WTC11 (cell line): ENCODE data around the gene SEMA4D. TPM values are rescaled to one million over a fixed set of nuclear protein-coding genes. Genes with fewer than 3 reads are reported as not detected.

Experiments
- ATAC-seq: fragments of 200-7000 bp; cut with Tn5 transposase; 2 replicates; pipeline ENCODE4 v1.10.0; 2021; ENCODE audit warnings: mild to moderate bottlenecking, moderate library complexity
- CTCF ChIA-PET: fragments of 300-600 bp; sonication (Branson Sonifier 250); formaldehyde crosslinking; loops from one replicate; lab custom pipeline; 2021; ENCODE audit warnings: antibody characterized with exemption; lab: Charles Lee
- POLR2A ChIA-PET: fragments of 350-600 bp; sonication (Branson Sonifier 250); formaldehyde crosslinking; loops from one replicate; lab custom pipeline; 2021; ENCODE audit warnings: antibody characterized with exemption; lab: Charles Lee
- DNase-seq: peaks from one replicate; pipeline ENCODE4 v3.0.0; 2021; ENCODE audit warnings: low spot score
- H3K27ac Mint-ChIP-seq: 2 replicates; pipeline ENCODE4 v1.8.0; 2021; ENCODE audit warnings: mixed read lengths
- H3K27me3 Mint-ChIP-seq: 2 replicates; pipeline ENCODE4 v1.8.0; 2021; ENCODE audit warnings: low read depth, mild to moderate bottlenecking, moderate library complexity, mixed read lengths
- H3K36me3 Mint-ChIP-seq: 2 replicates; pipeline ENCODE4 v1.8.0; 2021; ENCODE audit warnings: mixed read lengths
- H3K4me1 Mint-ChIP-seq: 2 replicates; pipeline ENCODE4 v1.8.0; 2022; ENCODE audit warnings: mixed read lengths
- H3K4me3 Mint-ChIP-seq: 2 replicates; pipeline ENCODE4 v1.8.0; 2021; ENCODE audit warnings: mild to moderate bottlenecking, moderate library complexity, mixed read lengths
- H3K9me3 Mint-ChIP-seq: 2 replicates; pipeline ENCODE4 v1.8.0; 2021; ENCODE audit warnings: mixed read lengths
- CREB1 ChIP-seq: sonication (generic); formaldehyde crosslinking; IDR thresholded peaks from 2 replicates; pipeline ENCODE4 v1.8.0; 2023; ENCODE audit warnings: mild to moderate bottlenecking, missing genetic modification reagents
- CREM ChIP-seq: sonication (generic); formaldehyde crosslinking; IDR thresholded peaks from 2 replicates; pipeline ENCODE4 v1.8.1; 2022; ENCODE audit warnings: mild to moderate bottlenecking, missing genetic modification reagents, moderate library complexity
- EMX1 ChIP-seq: fragments of 250-450 bp; sonication (Bioruptor Pico); IDR thresholded peaks from 2 replicates; pipeline ENCODE4 v1.8.0; 2021; ENCODE audit warnings: mild to moderate bottlenecking
- GRHL2 ChIP-seq: fragments of 250-450 bp; sonication (Bioruptor Pico); IDR thresholded peaks from 2 replicates; pipeline ENCODE4 v1.8.0; 2022; ENCODE audit warnings: mild to moderate bottlenecking, moderate library complexity; ENCODE audit not compliant: insufficient replicate concordance, severe bottlenecking
- IRF2 ChIP-seq: sonication (generic); formaldehyde crosslinking; IDR thresholded peaks from 2 replicates; pipeline ENCODE4 v1.8.0; 2022; ENCODE audit warnings: low read depth, missing genetic modification reagents, borderline replicate concordance
- NR1H2 ChIP-seq: sonication (generic); formaldehyde crosslinking; IDR thresholded peaks from 2 replicates; pipeline ENCODE4 v1.9.0; 2021; ENCODE audit warnings: mild to moderate bottlenecking, moderate library complexity, missing genetic modification reagents
- NR2C2 ChIP-seq: sonication (generic); formaldehyde crosslinking; IDR thresholded peaks from 2 replicates; pipeline ENCODE4 v1.8.0; 2022; ENCODE audit warnings: mild to moderate bottlenecking, missing genetic modification reagents
- NR3C1 ChIP-seq: sonication (generic); formaldehyde crosslinking; conservative IDR thresholded peaks from 2 replicates; pipeline ENCODE4 v1.8.1; 2023; ENCODE audit warnings: low read depth, mild to moderate bottlenecking, missing genetic modification reagents
- RELA ChIP-seq: sonication (generic); formaldehyde crosslinking; IDR thresholded peaks from 2 replicates; pipeline ENCODE4 v1.8.1; 2022; ENCODE audit warnings: missing genetic modification reagents, mild to moderate bottlenecking, borderline replicate concordance
- SMAD3 ChIP-seq: sonication (generic); formaldehyde crosslinking; IDR thresholded peaks from 2 replicates; pipeline ENCODE4 v1.8.0; 2022; ENCODE audit warnings: missing genetic modification reagents, mild to moderate bottlenecking, borderline replicate concordance
- SOX15 ChIP-seq: fragments of 250-450 bp; sonication (Bioruptor Pico); IDR thresholded peaks from 2 replicates; pipeline ENCODE4 v1.9.0; 2021; ENCODE audit warnings: mild to moderate bottlenecking
- TCF7 ChIP-seq: sonication (generic); formaldehyde crosslinking; IDR thresholded peaks from 2 replicates; pipeline ENCODE4 v1.8.0; 2022; ENCODE audit warnings: mild to moderate bottlenecking, low read depth, missing genetic modification reagents, moderate library complexity
- ZNF232 ChIP-seq: sonication (generic); formaldehyde crosslinking; IDR thresholded peaks from 2 replicates; pipeline ENCODE4 v1.8.0; 2022; ENCODE audit warnings: mild to moderate bottlenecking, missing genetic modification reagents
- ZNF263 ChIP-seq: sonication (generic); formaldehyde crosslinking; IDR thresholded peaks from 2 replicates; pipeline ENCODE4 v1.8.1; 2022; ENCODE audit warnings: low read depth, mild to moderate bottlenecking, moderate library complexity, missing genetic modification reagents
- ZNF317 ChIP-seq: sonication (generic); formaldehyde crosslinking; IDR thresholded peaks from 2 replicates; pipeline ENCODE4 v1.8.1; 2023; ENCODE audit warnings: low read depth, mild to moderate bottlenecking, moderate library complexity, missing genetic modification reagents, borderline replicate concordance
- ZNF396 ChIP-seq: fragments of 250-450 bp; sonication (Bioruptor Pico); IDR thresholded peaks from 2 replicates; pipeline ENCODE4 v1.8.0; 2021; ENCODE audit warnings: mild to moderate bottlenecking, moderate library complexity, borderline replicate concordance
- ZNF416 ChIP-seq: fragments of 250-450 bp; sonication (Bioruptor Pico); IDR thresholded peaks from 2 replicates; pipeline ENCODE4 v1.9.0; 2021; ENCODE audit warnings: mild to moderate bottlenecking, inconsistent platforms
- ZNF671 ChIP-seq: fragments of 250-450 bp; sonication (Bioruptor Pico); IDR thresholded peaks from 2 replicates; pipeline ENCODE4 v1.8.0; 2021; ENCODE audit warnings: mild to moderate bottlenecking
- total RNA-seq: library from RNA; stranded (reverse); gene quantifications from 3 replicates; pipeline ENCODE4 v1.2.3, GENCODE V29; 2021
- TF ChIP-seq, protein P1 (sequence below): sonication (generic); formaldehyde crosslinking; IDR thresholded peaks from 2 replicates; pipeline ENCODE4 v1.8.1; 2023; ENCODE audit warnings: mild to moderate bottlenecking, missing genetic modification reagents, moderate library complexity
- TF ChIP-seq, protein P2 (sequence below): sonication (generic); formaldehyde crosslinking; IDR thresholded peaks from 2 replicates; pipeline ENCODE4 v1.8.0; 2022; ENCODE audit warnings: mild to moderate bottlenecking, missing genetic modification reagents
- TF ChIP-seq, protein P3 (sequence below): fragments of 250-450 bp; sonication (Bioruptor Pico); IDR thresholded peaks from 2 replicates; pipeline ENCODE4 v1.9.0; 2021; ENCODE audit warnings: mild to moderate bottlenecking
- TF ChIP-seq, protein P4 (sequence below): sonication (generic); formaldehyde crosslinking; IDR thresholded peaks from 2 replicates; pipeline ENCODE4 v1.8.0; 2023; ENCODE audit warnings: mild to moderate bottlenecking, missing genetic modification reagents
- TF ChIP-seq, protein P5 (sequence below): fragments of 200-600 bp; IDR thresholded peaks from 2 replicates; pipeline ENCODE4 v1.8.0; 2022; ENCODE audit warnings: antibody characterized with exemption
- TF ChIP-seq, protein P6 (sequence below): sonication (generic); formaldehyde crosslinking; IDR thresholded peaks from 2 replicates; pipeline ENCODE4 v1.8.1; 2022; ENCODE audit warnings: mild to moderate bottlenecking, missing genetic modification reagents, moderate library complexity, borderline replicate concordance

SEMA4D gene
- total RNA-seq, 1 experiment from 2014 or later, result 67.8 TPM

DNA sequence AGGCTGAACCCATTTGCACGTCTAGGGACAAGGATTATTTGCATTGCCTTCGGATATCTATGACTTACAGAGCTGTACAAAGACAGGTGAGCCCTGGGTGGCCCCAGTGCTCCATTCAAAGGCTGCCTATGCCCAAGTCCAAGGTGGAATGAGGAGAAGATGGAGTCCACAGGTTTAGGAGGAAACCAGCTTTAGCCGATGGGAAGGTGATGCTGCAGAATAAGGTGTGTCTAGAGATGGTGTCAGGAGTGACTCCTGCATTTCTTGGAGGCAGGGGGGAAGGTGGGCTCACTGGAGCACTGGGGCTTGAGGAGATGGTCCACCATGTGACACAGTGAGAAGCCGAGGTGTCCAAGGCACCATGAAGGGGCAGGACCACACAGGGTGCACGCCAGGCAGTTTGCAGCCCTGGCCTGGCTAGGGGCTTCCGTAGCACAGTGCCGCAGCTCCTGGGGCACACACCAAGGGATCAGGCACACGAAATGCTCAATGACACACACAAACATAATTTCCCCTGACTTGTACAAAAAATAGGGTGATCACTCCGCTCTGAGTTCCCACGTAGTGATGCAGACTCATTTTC, 32.1 kb downstream of the SEMA4D start:
- no peak for TF ChIP-seq ZNF416 (CRISPR knock-in tag)
- no peak for TF ChIP-seq ZNF263 (CRISPR knock-in tag)
- TF ChIP-seq, protein P1, sequence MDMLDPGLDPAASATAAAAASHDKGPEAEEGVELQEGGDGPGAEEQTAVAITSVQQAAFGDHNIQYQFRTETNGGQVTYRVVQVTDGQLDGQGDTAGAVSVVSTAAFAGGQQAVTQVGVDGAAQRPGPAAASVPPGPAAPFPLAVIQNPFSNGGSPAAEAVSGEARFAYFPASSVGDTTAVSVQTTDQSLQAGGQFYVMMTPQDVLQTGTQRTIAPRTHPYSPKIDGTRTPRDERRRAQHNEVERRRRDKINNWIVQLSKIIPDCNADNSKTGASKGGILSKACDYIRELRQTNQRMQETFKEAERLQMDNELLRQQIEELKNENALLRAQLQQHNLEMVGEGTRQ (CRISPR knock-in tag), result no peak
- no peak for TF ChIP-seq ZNF232
- TF ChIP-seq CREB1, result no peak
- no peak for TF ChIP-seq RELA
- TF ChIP-seq, protein P2, sequence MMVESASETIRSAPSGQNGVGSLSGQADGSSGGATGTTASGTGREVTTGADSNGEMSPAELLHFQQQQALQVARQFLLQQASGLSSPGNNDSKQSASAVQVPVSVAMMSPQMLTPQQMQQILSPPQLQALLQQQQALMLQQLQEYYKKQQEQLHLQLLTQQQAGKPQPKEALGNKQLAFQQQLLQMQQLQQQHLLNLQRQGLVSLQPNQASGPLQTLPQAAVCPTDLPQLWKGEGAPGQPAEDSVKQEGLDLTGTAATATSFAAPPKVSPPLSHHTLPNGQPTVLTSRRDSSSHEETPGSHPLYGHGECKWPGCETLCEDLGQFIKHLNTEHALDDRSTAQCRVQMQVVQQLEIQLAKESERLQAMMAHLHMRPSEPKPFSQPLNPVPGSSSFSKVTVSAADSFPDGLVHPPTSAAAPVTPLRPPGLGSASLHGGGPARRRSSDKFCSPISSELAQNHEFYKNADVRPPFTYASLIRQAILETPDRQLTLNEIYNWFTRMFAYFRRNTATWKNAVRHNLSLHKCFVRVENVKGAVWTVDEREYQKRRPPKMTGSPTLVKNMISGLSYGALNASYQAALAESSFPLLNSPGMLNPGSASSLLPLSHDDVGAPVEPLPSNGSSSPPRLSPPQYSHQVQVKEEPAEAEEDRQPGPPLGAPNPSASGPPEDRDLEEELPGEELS, result no peak
- TF ChIP-seq CREM (CRISPR knock-in tag), result no peak
- TF ChIP-seq, protein P3, sequence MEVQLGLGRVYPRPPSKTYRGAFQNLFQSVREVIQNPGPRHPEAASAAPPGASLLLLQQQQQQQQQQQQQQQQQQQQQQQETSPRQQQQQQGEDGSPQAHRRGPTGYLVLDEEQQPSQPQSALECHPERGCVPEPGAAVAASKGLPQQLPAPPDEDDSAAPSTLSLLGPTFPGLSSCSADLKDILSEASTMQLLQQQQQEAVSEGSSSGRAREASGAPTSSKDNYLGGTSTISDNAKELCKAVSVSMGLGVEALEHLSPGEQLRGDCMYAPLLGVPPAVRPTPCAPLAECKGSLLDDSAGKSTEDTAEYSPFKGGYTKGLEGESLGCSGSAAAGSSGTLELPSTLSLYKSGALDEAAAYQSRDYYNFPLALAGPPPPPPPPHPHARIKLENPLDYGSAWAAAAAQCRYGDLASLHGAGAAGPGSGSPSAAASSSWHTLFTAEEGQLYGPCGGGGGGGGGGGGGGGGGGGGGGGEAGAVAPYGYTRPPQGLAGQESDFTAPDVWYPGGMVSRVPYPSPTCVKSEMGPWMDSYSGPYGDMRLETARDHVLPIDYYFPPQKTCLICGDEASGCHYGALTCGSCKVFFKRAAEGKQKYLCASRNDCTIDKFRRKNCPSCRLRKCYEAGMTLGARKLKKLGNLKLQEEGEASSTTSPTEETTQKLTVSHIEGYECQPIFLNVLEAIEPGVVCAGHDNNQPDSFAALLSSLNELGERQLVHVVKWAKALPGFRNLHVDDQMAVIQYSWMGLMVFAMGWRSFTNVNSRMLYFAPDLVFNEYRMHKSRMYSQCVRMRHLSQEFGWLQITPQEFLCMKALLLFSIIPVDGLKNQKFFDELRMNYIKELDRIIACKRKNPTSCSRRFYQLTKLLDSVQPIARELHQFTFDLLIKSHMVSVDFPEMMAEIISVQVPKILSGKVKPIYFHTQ (CRISPR knock-in tag), result no peak
- TF ChIP-seq ZNF396 (CRISPR knock-in tag), result no peak
- no peak for TF ChIP-seq NR2C2
- TF ChIP-seq, protein P4, sequence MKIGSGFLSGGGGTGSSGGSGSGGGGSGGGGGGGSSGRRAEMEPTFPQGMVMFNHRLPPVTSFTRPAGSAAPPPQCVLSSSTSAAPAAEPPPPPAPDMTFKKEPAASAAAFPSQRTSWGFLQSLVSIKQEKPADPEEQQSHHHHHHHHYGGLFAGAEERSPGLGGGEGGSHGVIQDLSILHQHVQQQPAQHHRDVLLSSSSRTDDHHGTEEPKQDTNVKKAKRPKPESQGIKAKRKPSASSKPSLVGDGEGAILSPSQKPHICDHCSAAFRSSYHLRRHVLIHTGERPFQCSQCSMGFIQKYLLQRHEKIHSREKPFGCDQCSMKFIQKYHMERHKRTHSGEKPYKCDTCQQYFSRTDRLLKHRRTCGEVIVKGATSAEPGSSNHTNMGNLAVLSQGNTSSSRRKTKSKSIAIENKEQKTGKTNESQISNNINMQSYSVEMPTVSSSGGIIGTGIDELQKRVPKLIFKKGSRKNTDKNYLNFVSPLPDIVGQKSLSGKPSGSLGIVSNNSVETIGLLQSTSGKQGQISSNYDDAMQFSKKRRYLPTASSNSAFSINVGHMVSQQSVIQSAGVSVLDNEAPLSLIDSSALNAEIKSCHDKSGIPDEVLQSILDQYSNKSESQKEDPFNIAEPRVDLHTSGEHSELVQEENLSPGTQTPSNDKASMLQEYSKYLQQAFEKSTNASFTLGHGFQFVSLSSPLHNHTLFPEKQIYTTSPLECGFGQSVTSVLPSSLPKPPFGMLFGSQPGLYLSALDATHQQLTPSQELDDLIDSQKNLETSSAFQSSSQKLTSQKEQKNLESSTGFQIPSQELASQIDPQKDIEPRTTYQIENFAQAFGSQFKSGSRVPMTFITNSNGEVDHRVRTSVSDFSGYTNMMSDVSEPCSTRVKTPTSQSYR (CRISPR knock-in tag), result no peak
- Mint-ChIP-seq H3K27me3 (no peaks in the 10 kb centered on the region), H3K9me3 (no peaks in the 10 kb centered on the region), H3K27ac (peak overlapping the region; percentile 43; the same call in 1 of the 2 replicates), H3K4me3 (no peak overlapping the region), H3K4me1 (peaks cover 86% of the 10 kb centered on the region), H3K36me3 (peaks cover 5% of the 10 kb centered on the region; the same call in 1 of the 2 replicates)
- ChIA-PET CTCF (interaction anchor here (1.4 kb wide), 1 partner anchor 92 kb away, joined by 3 read pairs; no protein-coding TSS in a partner anchor), POLR2A (no interaction called here)
- no peak for DNase-seq
- no peak for ATAC-seq

DNA sequence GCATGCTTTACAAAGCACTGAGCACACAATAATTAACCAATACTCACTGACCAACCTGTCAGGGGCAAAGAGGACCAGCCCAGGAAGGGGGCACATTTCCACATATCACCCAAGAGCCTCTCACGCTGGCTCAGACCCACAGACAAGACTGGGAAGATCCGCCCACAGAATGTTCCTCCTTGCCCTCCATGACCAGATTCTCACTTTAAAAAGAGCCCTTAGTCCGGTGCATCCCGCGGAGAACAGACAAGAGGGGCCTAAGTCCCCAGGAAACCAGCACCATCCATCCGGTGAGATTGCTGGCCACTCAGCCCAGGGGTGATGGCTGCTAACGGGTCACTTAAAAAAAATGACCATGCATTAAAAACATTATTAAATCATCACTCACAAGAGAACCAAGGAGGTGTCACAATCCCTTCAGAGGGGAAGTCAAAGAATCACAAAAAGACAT, 32.9 kb downstream of the SEMA4D start:
- ChIA-PET POLR2A (no interaction called here), CTCF (interaction anchor here (1.4 kb wide), 1 partner anchor 91 kb away, joined by 3 read pairs; no protein-coding TSS in a partner anchor)
- no peaks in the 10 kb centered on the region for H3K9me3 Mint-ChIP-seq
- ATAC-seq (no peak), DNase-seq (no peak)
- H3K36me3 Mint-ChIP-seq, result peaks cover 5% of the 10 kb centered on the region; the same call in 1 of the 2 replicates
- no peaks in the 10 kb centered on the region for H3K27me3 Mint-ChIP-seq
- H3K27ac Mint-ChIP-seq, result 0 out of 2 replicates have a peak overlapping the region, but pooled peaks have one; percentile 9
- H3K4me1 Mint-ChIP-seq, result peaks cover 86% of the 10 kb centered on the region
- H3K4me3 Mint-ChIP-seq, result no peak overlapping the region
- TF ChIP-seq EMX1 (no peak), SOX15 (no peak), ZNF317 (CRISPR knock-in tag) (no peak), NR2C2 (no peak), ZNF416 (CRISPR knock-in tag) (no peak), ZNF396 (CRISPR knock-in tag) (no peak), SMAD3 (CRISPR knock-in tag) (no peak), NR3C1 (CRISPR knock-in tag) (no peak), NR1H2 (no peak), ZNF671 (CRISPR knock-in tag) (no peak), IRF2 (CRISPR knock-in tag) (no peak), TCF7 (CRISPR knock-in tag) (no peak), GRHL2 (no peak)
- TF ChIP-seq, protein P5, sequence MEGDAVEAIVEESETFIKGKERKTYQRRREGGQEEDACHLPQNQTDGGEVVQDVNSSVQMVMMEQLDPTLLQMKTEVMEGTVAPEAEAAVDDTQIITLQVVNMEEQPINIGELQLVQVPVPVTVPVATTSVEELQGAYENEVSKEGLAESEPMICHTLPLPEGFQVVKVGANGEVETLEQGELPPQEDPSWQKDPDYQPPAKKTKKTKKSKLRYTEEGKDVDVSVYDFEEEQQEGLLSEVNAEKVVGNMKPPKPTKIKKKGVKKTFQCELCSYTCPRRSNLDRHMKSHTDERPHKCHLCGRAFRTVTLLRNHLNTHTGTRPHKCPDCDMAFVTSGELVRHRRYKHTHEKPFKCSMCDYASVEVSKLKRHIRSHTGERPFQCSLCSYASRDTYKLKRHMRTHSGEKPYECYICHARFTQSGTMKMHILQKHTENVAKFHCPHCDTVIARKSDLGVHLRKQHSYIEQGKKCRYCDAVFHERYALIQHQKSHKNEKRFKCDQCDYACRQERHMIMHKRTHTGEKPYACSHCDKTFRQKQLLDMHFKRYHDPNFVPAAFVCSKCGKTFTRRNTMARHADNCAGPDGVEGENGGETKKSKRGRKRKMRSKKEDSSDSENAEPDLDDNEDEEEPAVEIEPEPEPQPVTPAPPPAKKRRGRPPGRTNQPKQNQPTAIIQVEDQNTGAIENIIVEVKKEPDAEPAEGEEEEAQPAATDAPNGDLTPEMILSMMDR, result no peak
- TF ChIP-seq, protein P6, sequence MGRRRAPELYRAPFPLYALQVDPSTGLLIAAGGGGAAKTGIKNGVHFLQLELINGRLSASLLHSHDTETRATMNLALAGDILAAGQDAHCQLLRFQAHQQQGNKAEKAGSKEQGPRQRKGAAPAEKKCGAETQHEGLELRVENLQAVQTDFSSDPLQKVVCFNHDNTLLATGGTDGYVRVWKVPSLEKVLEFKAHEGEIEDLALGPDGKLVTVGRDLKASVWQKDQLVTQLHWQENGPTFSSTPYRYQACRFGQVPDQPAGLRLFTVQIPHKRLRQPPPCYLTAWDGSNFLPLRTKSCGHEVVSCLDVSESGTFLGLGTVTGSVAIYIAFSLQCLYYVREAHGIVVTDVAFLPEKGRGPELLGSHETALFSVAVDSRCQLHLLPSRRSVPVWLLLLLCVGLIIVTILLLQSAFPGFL (CRISPR knock-in tag), result no peak
